ENCODE data around the gene DNMT3A.

The DNMT3A gene

GRCh38 chr2:25245141-25245540, 96.6 kb downstream of the DNMT3A start:
- DNase-seq (ENCODE audit: extremely low read depth in 1 of 2, low read depth in 1 of 2), result no peak

- DNase-seq (ENCODE audit: extremely low read depth in 1 of 2, low read depth in 1 of 2), result no peak
Measured at GRCh38 chr2:25243995-25244394, 97.7 kb downstream of the DNMT3A start.

- DNase-seq (ENCODE audit: extremely low read depth in 1 of 2, low read depth in 1 of 2), result no peak
Measured at GRCh38 chr2:25241452-25241851, 100.3 kb downstream of the DNMT3A start.

- DNase-seq (ENCODE audit: extremely low read depth in 1 of 2, low read depth in 1 of 2), result no peak
Measured at GRCh38 chr2:25240636-25241035, 101.1 kb downstream of the DNMT3A start.

GRCh38 chr2:25238920-25239319, 102.8 kb downstream of the DNMT3A start:
- no peak for DNase-seq (ENCODE audit: extremely low read depth in 1 of 2, low read depth in 1 of 2)

- no peak for DNase-seq (ENCODE audit: extremely low read depth in 1 of 2, low read depth in 1 of 2)
Measured at GRCh38 chr2:25237764-25238163, 104.0 kb downstream of the DNMT3A start.

GRCh38 chr2:25236736-25237135, 105.0 kb downstream of the DNMT3A start:
- DNase-seq (ENCODE audit: extremely low read depth in 1 of 2, low read depth in 1 of 2), result no peak

- no peak for DNase-seq (ENCODE audit: extremely low read depth in 1 of 2, low read depth in 1 of 2)
Measured at GRCh38 chr2:25234738-25235137, 107.0 kb downstream of the DNMT3A start.

GRCh38 chr2:25233916-25234605, 107.7 kb downstream of the DNMT3A start:
- no peak for DNase-seq (ENCODE audit: extremely low read depth in 1 of 2, low read depth in 1 of 2)

GRCh38 chr2:25232248-25232825, 109.4 kb downstream of the DNMT3A start:
- DNase-seq (ENCODE audit: extremely low read depth in 1 of 2, low read depth in 1 of 2), result no peak

GRCh38 chr2:25230948-25231311, 110.8 kb downstream of the DNMT3A start:
- DNase-seq (ENCODE audit: extremely low read depth in 1 of 2, low read depth in 1 of 2), result no peak

GRCh38 chr2:25230198-25230947, 111.4 kb downstream of the DNMT3A start:
- DNase-seq (ENCODE audit: extremely low read depth in 1 of 2, low read depth in 1 of 2), result no peak

- DNase-seq (ENCODE audit: extremely low read depth in 1 of 2, low read depth in 1 of 2), result no peak
Measured at GRCh38 chr2:25229279-25230197, 112.2 kb downstream of the DNMT3A start.

- no peak for DNase-seq (ENCODE audit: extremely low read depth in 1 of 2, low read depth in 1 of 2)
Measured at GRCh38 chr2:25228848-25229278, 112.9 kb downstream of the DNMT3A start.

- no peak for DNase-seq (ENCODE audit: extremely low read depth in 1 of 2, low read depth in 1 of 2)
Measured at GRCh38 chr2:25227576-25227975, 114.1 kb downstream of the DNMT3A start.

GRCh38 chr2:25226827-25227226, 114.9 kb downstream of the DNMT3A start:
- no peak for DNase-seq (ENCODE audit: extremely low read depth in 1 of 2, low read depth in 1 of 2)

- no peak for DNase-seq (ENCODE audit: extremely low read depth in 1 of 2, low read depth in 1 of 2)
Measured at GRCh38 chr2:25222477-25223121, 119.1 kb downstream of the DNMT3A start.

- no peak for DNase-seq (ENCODE audit: extremely low read depth in 1 of 2, low read depth in 1 of 2)
Measured at GRCh38 chr2:25221579-25221978, 120.1 kb downstream of the DNMT3A start.

GRCh38 chr2:25220313-25220712, 121.4 kb downstream of the DNMT3A start:
- no peak for DNase-seq (ENCODE audit: extremely low read depth in 1 of 2, low read depth in 1 of 2)

- DNase-seq (ENCODE audit: extremely low read depth in 1 of 2, low read depth in 1 of 2), result no peak
Measured at GRCh38 chr2:25219621-25220020, 122.1 kb downstream of the DNMT3A start.

GRCh38 chr2:25218100-25218499, 123.6 kb downstream of the DNMT3A start:
- no peak for DNase-seq (ENCODE audit: extremely low read depth in 1 of 2, low read depth in 1 of 2)

Measured in activated CD8-positive, alpha-beta memory T cell treated with anti-CD3 and anti-CD28 coated beads for 1 hour (primary cell).